SK-N-SH (cell line): ENCODE results near the gene FOXO1. TPM values are rescaled to one million over a fixed set of nuclear protein-coding genes. Genes with fewer than 3 reads are reported as not detected.

Source experiments
- CTCF ChIA-PET: fragments of 300-600, 350-600 bp; formaldehyde crosslinking; extraction: SDS; loops from one replicate; lab custom pipeline; 2021; lab: Yijun Ruan, JAX
- POLR2A ChIA-PET: fragments of 350-600 bp; sonication (Branson Sonifier 250); formaldehyde crosslinking; extraction: SDS; loops from one replicate; lab custom pipeline; 2020; ENCODE audit warnings: antibody characterized with exemption, inconsistent platforms; lab: Yijun Ruan, JAX
- DNase-seq: peaks from one replicate; pipeline ENCODE4 v3.0.0; 2012
- H2AFZ ChIP-seq: fragments of 200-600 bp; sonication (generic); 2 replicates; pipeline ENCODE4 v1.8.1; 2016; ENCODE audit warnings: antibody characterized with exemption, mild to moderate bottlenecking, low read depth
- H3F3A ChIP-seq: fragments of 200-600 bp; sonication (generic); replicated peaks from 2 replicates; pipeline ENCODE3; 2016; ENCODE audit warnings: antibody characterized with exemption, mild to moderate bottlenecking; ENCODE audit not compliant: insufficient read depth
- H3K27ac ChIP-seq, 2 experiments: fragments of 200-500 bp in 1 of 2; fragments of 200-600 bp in 1 of 2; sonication (Bioruptor generic) in 1 of 2; sonication (generic), shearing (Covaris generic) in 1 of 2; 2 replicates each; pipeline versions ENCODE4 v1.5.1 to v1.6.1; 2014 to 2016; ENCODE audit warnings: low read depth in 2 of 2, inconsistent platforms in 1 of 2, low read length in 1 of 2, mild to moderate bottlenecking in 1 of 2, mixed read lengths in 1 of 2
- H3K27me3 ChIP-seq: fragments of 200-600 bp; sonication (generic), shearing (Covaris generic); 2 replicates; pipeline ENCODE4 v1.6.1; 2016; ENCODE audit warnings: mixed run types; ENCODE audit not compliant: insufficient read depth
- H3K36me3 ChIP-seq, 2 experiments: fragments of 200-500 bp in 1 of 2; fragments of 200-600 bp in 1 of 2; sonication (Bioruptor generic) in 1 of 2; sonication (generic) in 1 of 2; replicated peaks in 1 of 2; 2 replicates each; pipeline versions ENCODE3 to v1.5.1; 2014 to 2016; ENCODE audit warnings: low read length in 1 of 2, mild to moderate bottlenecking in 1 of 2; ENCODE audit not compliant: insufficient read depth in 2 of 2, control insufficient read depth in 1 of 2
- H3K4me1 ChIP-seq, 2 experiments: fragments of 200-500 bp in 1 of 2; fragments of 200-600 bp in 1 of 2; sonication (Bioruptor generic) in 1 of 2; sonication (generic), shearing (Covaris generic) in 1 of 2; 2 replicates each; pipeline versions ENCODE4 v1.5.1 to v1.6.1; 2014 to 2016; ENCODE audit warnings: low read depth in 1 of 2, low read length in 1 of 2, mixed run types in 1 of 2; ENCODE audit not compliant: insufficient read depth in 2 of 2, control insufficient read depth in 1 of 2
- H3K4me2 ChIP-seq: fragments of 200-600 bp; sonication (generic), shearing (Covaris generic); 2 replicates; pipeline ENCODE4 v1.6.1; 2017; ENCODE audit warnings: mixed run types
- H3K4me3 ChIP-seq, 2 experiments: fragments of 200-500 bp in 1 of 2; fragments of 200-600 bp in 1 of 2; sonication (Bioruptor generic) in 1 of 2; sonication (generic), shearing (Covaris generic) in 1 of 2; 2 replicates each; pipeline versions ENCODE4 v1.5.1 to v1.8.1; 2014 to 2016; ENCODE audit warnings: low read depth in 2 of 2, inconsistent platforms in 1 of 2, low read length in 1 of 2, mild to moderate bottlenecking in 1 of 2, mixed read lengths in 1 of 2, moderate library complexity in 1 of 2
- H3K79me2 ChIP-seq: fragments of 200-600 bp; sonication (generic); 2 replicates; pipeline ENCODE4 v1.8.1; 2017; ENCODE audit warnings: mild to moderate bottlenecking; ENCODE audit not compliant: insufficient read depth
- H3K9ac ChIP-seq: fragments of 200-600 bp; sonication (generic); 2 replicates; pipeline ENCODE4 v1.6.1; 2017; ENCODE audit warnings: mixed run types
- H3K9me2 ChIP-seq: fragments of 200-600 bp; sonication (generic); 2 replicates; pipeline ENCODE4 v1.6.1; 2017; ENCODE audit warnings: mixed run types
- H3K9me3 ChIP-seq: fragments of 200-600 bp; sonication (generic); 2 replicates; pipeline ENCODE4 v1.6.1; 2017; ENCODE audit warnings: mixed run types, mild to moderate bottlenecking, moderate library complexity
- H4K20me1 ChIP-seq: fragments of 200-600 bp; sonication (generic); 2 replicates; pipeline ENCODE4 v1.6.1; 2017; ENCODE audit warnings: mild to moderate bottlenecking, mixed run types; ENCODE audit not compliant: insufficient read depth
- CHD2 ChIP-seq: fragments of 150-350 bp; IDR thresholded peaks from 2 replicates; pipeline ENCODE4 v1.6.1; 2018; ENCODE audit warnings: low read length; ENCODE audit not compliant: partially characterized antibody
- ELF1 ChIP-seq: IDR thresholded peaks from 2 replicates; pipeline ENCODE4 v1.4.0; 2012
- FOXJ3 ChIP-seq: sonication (generic); formaldehyde crosslinking; IDR thresholded peaks from 2 replicates; pipeline ENCODE4 v1.5.1; 2020; ENCODE audit warnings: mild to moderate bottlenecking, missing genetic modification reagents
- FOXM1 ChIP-seq: IDR thresholded peaks from 2 replicates; pipeline ENCODE4 v1.4.0; 2012; ENCODE audit warnings: low read depth, mild to moderate bottlenecking
- GABPA ChIP-seq: IDR thresholded peaks from 2 replicates; pipeline ENCODE4 v1.4.0; 2012; ENCODE audit warnings: low read depth, mild to moderate bottlenecking
- GATA2 ChIP-seq: sonication (generic); formaldehyde crosslinking; IDR thresholded peaks from 2 replicates; pipeline ENCODE4 v1.5.0; 2020; ENCODE audit warnings: mild to moderate bottlenecking, missing genetic modification reagents
- IRF3 ChIP-seq: fragments of 150-350 bp; IDR thresholded peaks from 2 replicates; pipeline ENCODE4 v1.6.1; 2016; ENCODE audit warnings: mild to moderate bottlenecking, low read depth, low read length
- MAX ChIP-seq: IDR thresholded peaks from 2 replicates; pipeline ENCODE4 v1.4.0; 2012; ENCODE audit warnings: low read depth
- MEF2A ChIP-seq: IDR thresholded peaks from 2 replicates; pipeline ENCODE4 v1.4.0; 2012; ENCODE audit warnings: low read depth, borderline replicate concordance
- NRF1 ChIP-seq: IDR thresholded peaks from 2 replicates; pipeline ENCODE4 v1.6.1; 2012; ENCODE audit warnings: low read depth, mild to moderate bottlenecking, low read length
- RAD21 ChIP-seq: IDR thresholded peaks from 2 replicates; pipeline ENCODE4 v1.6.1; 2012; ENCODE audit warnings: mild to moderate bottlenecking, low read length
- RFX5 ChIP-seq: IDR thresholded peaks from 2 replicates; pipeline ENCODE4 v1.6.1; 2012; ENCODE audit warnings: mild to moderate bottlenecking, improper control_type of control experiment, low read length
- RXRA ChIP-seq: IDR thresholded peaks from 2 replicates; pipeline ENCODE4 v1.4.0; 2012; ENCODE audit warnings: low read depth, mild to moderate bottlenecking, borderline replicate concordance
- SIN3A ChIP-seq: IDR thresholded peaks from 2 replicates; pipeline ENCODE4 v1.6.1; 2012; ENCODE audit warnings: low read depth, mild to moderate bottlenecking, low read length, moderate library complexity, borderline replicate concordance
- SMC3 ChIP-seq: IDR thresholded peaks from 2 replicates; pipeline ENCODE4 v1.6.1; 2012; ENCODE audit warnings: low read depth, low read length, improper control_type of control experiment
- TAF1 ChIP-seq: IDR thresholded peaks from 2 replicates; pipeline ENCODE4 v1.6.1; 2012; ENCODE audit warnings: low read depth, mild to moderate bottlenecking, low read length, moderate library complexity, borderline replicate concordance
- TEAD4 ChIP-seq: IDR thresholded peaks from 2 replicates; pipeline ENCODE4 v1.4.0; 2012; ENCODE audit warnings: mild to moderate bottlenecking, borderline replicate concordance; ENCODE audit not compliant: insufficient read depth
- USF1 ChIP-seq: IDR thresholded peaks from 2 replicates; pipeline ENCODE4 v1.4.0; 2012; ENCODE audit warnings: low read depth, borderline replicate concordance
- YY1 ChIP-seq: IDR thresholded peaks from 2 replicates; pipeline ENCODE4 v1.4.0; 2012; ENCODE audit warnings: low read depth, mild to moderate bottlenecking
- ZBTB33 ChIP-seq: IDR thresholded peaks from 2 replicates; pipeline ENCODE4 v1.4.0; 2012; ENCODE audit warnings: low read depth, borderline replicate concordance
- WGBS: methylation state at CpG from one replicate; pipeline ENCODE4 v1.1.6; 2017; ENCODE audit warnings: low lambda C conversion rate; 5-methylcytosine and 5-hydroxymethylcytosine counted together
- polyA plus RNA-seq, 3 experiments: library from polyadenylated mRNA; depleted of rRNA; stranded (reverse); fragments of >200 nt; gene quantifications; 2 replicates each; pipeline ENCODE4 v1.2.3, GENCODE V29; 2012

The FOXO1 gene
- polyA plus RNA-seq, 1 of the 3 experiments (the other 2 are of a cell fraction): 1.8 TPM

- TF ChIP-seq MAX: no peak
- no peak for TF ChIP-seq TEAD4
- TF ChIP-seq RFX5: no peak
- TF ChIP-seq RXRA: no peak
- TF ChIP-seq GABPA: no peak
- TF ChIP-seq SMC3: no peak
- TF ChIP-seq YY1: no peak
- no peak for TF ChIP-seq IRF3
- TF ChIP-seq ELF1: no peak
Measured at GRCh38 chr13:40596484-40596883, 70.0 kb downstream of the FOXO1 start (continued).

- CTCF ChIA-PET: interaction anchor here (0.5 kb wide), 1 partner anchor 9 kb away, joined by 3 read pairs; no protein-coding TSS in a partner anchor
- Histone ChIP-seq H3K9ac (no peak overlapping the region), H3K4me1 (no peaks in the 10 kb centered on the region; a peak in 2 of 4 replicates)
- 85% methylated on average over 3 of the region's 3 CpGs for WGBS
- TF ChIP-seq IRF3 (no peak), SMC3 (no peak), NRF1 (no peak), RXRA (no peak), SIN3A (no peak), RAD21 (no peak), MAX (no peak), FOXM1 (no peak), MEF2A (no peak), USF1 (no peak), GATA2 (no peak), ZBTB33 (no peak), FOXJ3 (CRISPR knock-in tag) (no peak), CHD2 (no peak), TAF1 (no peak)
- TF ChIP-seq, all 33 proteins: peak for 0
- POLR2A ChIA-PET: no interaction called here
- DNase-seq: no peak
- Histone ChIP-seq H3K4me3 (no peak overlapping the region), H3K27ac (no peak overlapping the region), H3K27me3 (no peaks in the 10 kb centered on the region), H3K4me2 (no peak overlapping the region), H4K20me1 (peaks cover 12% of the 10 kb centered on the region; the same call in 1 of the 2 replicates), H3K9me3 (no peaks in the 10 kb centered on the region), H3F3A (no peaks in the 10 kb centered on the region), H3K36me3 (no peaks in the 10 kb centered on the region), H3K9me2 (no peaks in the 10 kb centered on the region), H2AFZ (no peak overlapping the region), H3K79me2 (peaks cover 2% of the 10 kb centered on the region; the same call in 1 of the 2 replicates)
Measured at GRCh38 chr13:40595693-40596092, 70.7 kb downstream of the FOXO1 start.
